Mesenchymal stem cell (in vitro differentiated cells and primary cell): ENCODE data around the gene EXOC6.

Experiments used
- DNase-seq: peaks from one replicate; pipeline ENCODE4 v3.0.0-alpha.2; 2013
- H2AFZ ChIP-seq: one replicate; pipeline ENCODE4 v1.6.1; 2013; ENCODE audit warnings: low read depth, mild to moderate bottlenecking, control low read depth, inconsistent platforms, low read length, moderate library complexity
- H2AK5ac ChIP-seq: 2 replicates; pipeline ENCODE4 v1.6.1; 2013; ENCODE audit warnings: low read length, moderate library complexity, mild to moderate bottlenecking, inconsistent platforms; ENCODE audit not compliant: severe bottlenecking
- H2BK120ac ChIP-seq: one replicate; pipeline ENCODE4 v1.6.1; 2013; ENCODE audit warnings: low read depth, mild to moderate bottlenecking, inconsistent platforms, low read length, moderate library complexity
- H2BK12ac ChIP-seq, 2 experiments: one replicate each; pipeline ENCODE4 v1.6.1; 2013; ENCODE audit warnings: inconsistent platforms in 2 of 2, low read length in 2 of 2, mild to moderate bottlenecking in 2 of 2, moderate library complexity in 2 of 2, control low read depth in 1 of 2
- H2BK15ac ChIP-seq: one replicate; pipeline ENCODE4 v1.6.1; 2013; ENCODE audit warnings: mild to moderate bottlenecking, low read depth, inconsistent platforms; ENCODE audit not compliant: poor library complexity, severe bottlenecking
- H2BK5ac ChIP-seq: 2 replicates; pipeline ENCODE4 v1.6.1; 2013; ENCODE audit warnings: low read depth, mild to moderate bottlenecking, low read length, control low read depth, inconsistent platforms; ENCODE audit not compliant: poor library complexity, severe bottlenecking
- H3K14ac ChIP-seq, 2 experiments: one replicate each; pipeline ENCODE4 v1.6.1; 2013; ENCODE audit warnings: inconsistent platforms in 2 of 2, low read length in 2 of 2, control low read depth in 1 of 2, mild to moderate bottlenecking in 1 of 2, moderate library complexity in 1 of 2
- H3K18ac ChIP-seq, 2 experiments: one replicate each; pipeline ENCODE4 v1.6.1; 2013; ENCODE audit warnings: inconsistent platforms in 2 of 2, low read length in 2 of 2, control low read depth in 1 of 2, low read depth in 1 of 2, mild to moderate bottlenecking in 1 of 2
- H3K23ac ChIP-seq, 2 experiments: one replicate each; pipeline ENCODE4 v1.6.1; 2013; ENCODE audit warnings: inconsistent platforms in 2 of 2, low read length in 2 of 2, mild to moderate bottlenecking in 2 of 2, moderate library complexity in 2 of 2, control low read depth in 1 of 2
- H3K27ac ChIP-seq: 2 replicates; pipeline ENCODE4 v1.5.1; 2013; ENCODE audit warnings: mild to moderate bottlenecking, moderate library complexity, low read length, control low read depth, inconsistent platforms; ENCODE audit not compliant: poor library complexity, severe bottlenecking
- H3K27me3 ChIP-seq, 2 experiments: 2 replicates each; pipeline versions ENCODE4 v1.6.1 to v1.7.0; 2013; ENCODE audit warnings: low read length in 2 of 2, mild to moderate bottlenecking in 2 of 2, moderate library complexity in 2 of 2, control low read depth in 1 of 2, inconsistent platforms in 1 of 2; ENCODE audit not compliant: control insufficient read depth in 1 of 2, insufficient read depth in 1 of 2
- H3K36me3 ChIP-seq, 2 experiments: 2 replicates each; pipeline versions ENCODE4 v1.6.1 to v1.7.0; 2013; ENCODE audit warnings: low read length in 2 of 2, control low read depth in 1 of 2, inconsistent platforms in 1 of 2, low read depth in 1 of 2, mild to moderate bottlenecking in 1 of 2; ENCODE audit not compliant: insufficient read depth in 2 of 2, control insufficient read depth in 1 of 2
- H3K4ac ChIP-seq, 2 experiments: one replicate each; pipeline ENCODE4 v1.6.1; 2013; ENCODE audit warnings: inconsistent platforms in 2 of 2, low read length in 2 of 2, mild to moderate bottlenecking in 2 of 2, moderate library complexity in 2 of 2, control low read depth in 1 of 2, low read depth in 1 of 2
- H3K4me1 ChIP-seq: 2 replicates; pipeline ENCODE4 v1.6.1; 2013; ENCODE audit warnings: low read depth, low read length, control low read depth; ENCODE audit not compliant: control insufficient read depth, insufficient read depth
- H3K4me2 ChIP-seq: 2 replicates; pipeline ENCODE4 v1.6.1; 2013; ENCODE audit warnings: low read length, mild to moderate bottlenecking, inconsistent platforms; ENCODE audit not compliant: poor library complexity, severe bottlenecking
- H3K4me3 ChIP-seq, 2 experiments: 2 replicates each; pipeline versions ENCODE4 v1.5.1 to v1.7.0; 2013; ENCODE audit warnings: low read length in 2 of 2, mild to moderate bottlenecking in 2 of 2, control low read depth in 1 of 2, low read depth in 1 of 2; ENCODE audit not compliant: insufficient read depth in 1 of 2
- H3K79me1 ChIP-seq: replicated peaks from 2 replicates; pipeline ENCODE4 v1.6.1; 2013; ENCODE audit warnings: mild to moderate bottlenecking, control low read depth, low read length, inconsistent platforms; ENCODE audit not compliant: poor library complexity, severe bottlenecking
- H3K9ac ChIP-seq: 2 replicates; pipeline ENCODE4 v1.7.0; 2013; ENCODE audit warnings: mild to moderate bottlenecking, low read length, moderate library complexity
- H3K9me3 ChIP-seq: 2 replicates; pipeline ENCODE4 v1.7.0; 2013; ENCODE audit warnings: mild to moderate bottlenecking, low read length; ENCODE audit not compliant: control insufficient read depth
- H4K8ac ChIP-seq: one replicate; pipeline ENCODE4 v1.6.1; 2013; ENCODE audit warnings: inconsistent platforms, mild to moderate bottlenecking, low read length, moderate library complexity
- H4K91ac ChIP-seq: one replicate; pipeline ENCODE4 v1.6.1; 2013; ENCODE audit warnings: mild to moderate bottlenecking, low read length, inconsistent platforms
- WGBS: methylation state at CpG from one replicate; pipeline ENCODE4 v1.1.7; 2013; ENCODE audit warnings: mixed read lengths; 5-methylcytosine and 5-hydroxymethylcytosine counted together

Gene EXOC6

GRCh38 chr10:93075369-93076221 is 227.3 kb downstream of the EXOC6 start:
- Histone ChIP-seq H3K27ac (no peak overlapping the region), H3K18ac (no peak overlapping the region), H3K4me2 (no peak overlapping the region), H3K23ac (no peak overlapping the region), H3K14ac (no peak overlapping the region), H4K91ac (no peak overlapping the region), H2BK15ac (no peak overlapping the region), H2BK5ac (no peak overlapping the region), H3K4me1 (peaks cover 32% of the 10 kb centered on the region), H4K8ac (no peak overlapping the region), H3K9me3 (no peaks in the 10 kb centered on the region), H3K27me3 (peaks cover 80 to 89% of the 10 kb centered on the region in 2 experiments), H2BK120ac (no peak overlapping the region), H3K9ac (no peak overlapping the region), H2AK5ac (no peak overlapping the region), H3K79me1 (no peaks in the 10 kb centered on the region), H2AFZ (no peak overlapping the region), H3K4ac (no peak overlapping the region), H2BK12ac (no peak overlapping the region), H3K4me3 (no peak overlapping the region), H3K36me3 (no peaks in the 10 kb centered on the region)
- DNase-seq = no peak
- 21% methylated on average over 23 of the region's 25 CpGs for WGBS

GRCh38 chr10:93076871-93077270 is 228.6 kb downstream of the EXOC6 start:
- Histone ChIP-seq H3K9me3 (no peaks in the 10 kb centered on the region), H2BK12ac (no peak overlapping the region), H3K4ac (no peak overlapping the region), H4K8ac (no peak overlapping the region), H2AFZ (no peak overlapping the region), H2AK5ac (no peak overlapping the region), H3K9ac (no peak overlapping the region), H4K91ac (no peak overlapping the region), H3K14ac (no peak overlapping the region), H3K79me1 (no peaks in the 10 kb centered on the region), H2BK120ac (no peak overlapping the region), H2BK5ac (no peak overlapping the region), H3K36me3 (no peaks in the 10 kb centered on the region), H3K4me2 (no peak overlapping the region), H3K18ac (no peak overlapping the region), H3K27me3 (peaks cover 80 to 83% of the 10 kb centered on the region in 2 experiments), H3K27ac (no peak overlapping the region), H2BK15ac (no peak overlapping the region), H3K4me3 (no peak overlapping the region), H3K23ac (no peak overlapping the region), H3K4me1 (peaks cover 33% of the 10 kb centered on the region)
- DNase-seq = no peak
- 100% methylated on average over 2 of the region's 2 CpGs for WGBS

- H3K18ac ChIP-seq = no peak overlapping the region
- H3K79me1 ChIP-seq = no peaks in the 10 kb centered on the region
- peaks cover 29% of the 10 kb centered on the region for H3K4me1 ChIP-seq
- H2BK12ac ChIP-seq = no peak overlapping the region
- H3K4ac ChIP-seq = no peak overlapping the region
- DNase-seq = no peak
- no peaks in the 10 kb centered on the region for H3K36me3 ChIP-seq
- no peak overlapping the region for H4K91ac ChIP-seq
- no peak overlapping the region for H3K14ac ChIP-seq
- H3K9me3 ChIP-seq = no peaks in the 10 kb centered on the region
- no peak overlapping the region for H3K4me2 ChIP-seq
- no peak overlapping the region for H3K9ac ChIP-seq
- H2BK5ac ChIP-seq = no peak overlapping the region
- H2BK120ac ChIP-seq = no peak overlapping the region
- H2AFZ ChIP-seq = no peak overlapping the region
- H3K23ac ChIP-seq = no peak overlapping the region
- WGBS = 73% methylated on average over 5 of the region's 5 CpGs
- no peak overlapping the region for H2AK5ac ChIP-seq
- no peak overlapping the region for H3K4me3 ChIP-seq
- H3K27me3 ChIP-seq = peaks cover 72 to 77% of the 10 kb centered on the region in 2 experiments
- no peak overlapping the region for H2BK15ac ChIP-seq
- no peak overlapping the region for H3K27ac ChIP-seq
- no peak overlapping the region for H4K8ac ChIP-seq
Observed at GRCh38 chr10:93077860-93078337, 229.6 kb downstream of the EXOC6 start.

GRCh38 chr10:93079663-93080349 is 231.5 kb downstream of the EXOC6 start:
- no peak overlapping the region for H4K8ac ChIP-seq
- H2AK5ac ChIP-seq = no peak overlapping the region

More at GRCh38 chr10:93079663-93080349, 231.5 kb downstream of the EXOC6 start:
- Histone ChIP-seq H2BK15ac (no peak overlapping the region), H3K18ac (no peak overlapping the region), H3K9me3 (no peaks in the 10 kb centered on the region), H3K4ac (no peak overlapping the region), H2BK120ac (no peak overlapping the region), H2BK12ac (no peak overlapping the region), H3K36me3 (no peaks in the 10 kb centered on the region), H3K27me3 (peaks cover 65 to 67% of the 10 kb centered on the region in 2 experiments), H3K23ac (no peak overlapping the region), H3K79me1 (no peaks in the 10 kb centered on the region), H4K91ac (no peak overlapping the region), H3K4me3 (peak overlapping the region in 1 of 2 experiments; percentile 56), H3K9ac (peak overlapping the region; percentile 37), H3K4me2 (peak overlapping the region; percentile 18), H3K4me1 (peaks cover 12% of the 10 kb centered on the region), H3K27ac (no peak overlapping the region), H2BK5ac (no peak overlapping the region), H3K14ac (no peak overlapping the region), H2AFZ (no peak overlapping the region)
- WGBS = 81% methylated on average over 9 of the region's 9 CpGs
- no peak for DNase-seq
